HG02884 (cell line): ENCODE results near the gene JKAMP.

Source experiments
- ATAC-seq: cut with Tn5 transposase; IDR thresholded peaks from one replicate; pipeline ENCODE4 v1.9.1; 2021; ENCODE audit warnings: mild to moderate bottlenecking, moderate library complexity; ENCODE audit not compliant: unreplicated experiment

JKAMP gene

DNA sequence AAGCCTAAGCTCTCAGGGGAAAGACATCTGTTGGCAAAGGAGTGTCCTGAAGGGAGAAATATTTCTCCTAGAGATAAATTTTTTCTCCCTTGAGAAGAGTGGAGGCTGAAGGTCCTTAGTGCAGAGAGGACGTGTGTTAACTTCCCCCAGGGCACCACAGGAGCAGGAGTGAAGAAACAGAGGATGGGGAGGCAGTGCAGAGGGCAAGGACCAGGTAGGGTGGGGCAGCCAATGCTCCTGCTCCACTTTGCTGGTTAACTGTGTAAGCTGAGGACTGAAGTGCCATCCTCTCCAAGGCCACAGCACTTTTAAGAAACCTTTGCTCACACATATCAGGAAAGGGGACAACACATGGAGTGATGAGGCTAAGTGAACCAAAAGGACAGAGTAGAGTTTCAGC is 4.2 kb upstream of the JKAMP start:
- ATAC-seq = no peak

DNA sequence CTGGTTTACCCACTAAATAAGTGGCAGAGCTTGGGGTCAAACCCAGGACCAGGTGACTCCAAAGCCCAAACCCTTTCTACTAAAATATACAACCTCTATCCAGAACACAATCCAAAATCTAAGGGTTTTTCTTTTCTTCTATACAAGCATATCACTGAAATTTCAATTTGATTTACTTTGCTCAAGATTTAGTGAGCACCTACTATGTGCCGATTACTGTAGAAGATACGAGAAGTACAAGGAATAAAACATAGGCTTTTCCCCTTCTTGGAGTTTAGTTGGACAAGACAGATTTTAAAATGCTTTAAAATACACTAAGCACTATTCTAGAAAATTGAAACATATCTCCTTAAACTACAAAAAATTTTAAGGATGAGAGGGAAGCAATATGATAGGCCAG is 2.9 kb upstream of the JKAMP start:
- ATAC-seq = no peak

- ATAC-seq = no peak
Measured at GRCh38 chr14:59481871-59482540, 2.3 kb upstream of the JKAMP start.

DNA sequence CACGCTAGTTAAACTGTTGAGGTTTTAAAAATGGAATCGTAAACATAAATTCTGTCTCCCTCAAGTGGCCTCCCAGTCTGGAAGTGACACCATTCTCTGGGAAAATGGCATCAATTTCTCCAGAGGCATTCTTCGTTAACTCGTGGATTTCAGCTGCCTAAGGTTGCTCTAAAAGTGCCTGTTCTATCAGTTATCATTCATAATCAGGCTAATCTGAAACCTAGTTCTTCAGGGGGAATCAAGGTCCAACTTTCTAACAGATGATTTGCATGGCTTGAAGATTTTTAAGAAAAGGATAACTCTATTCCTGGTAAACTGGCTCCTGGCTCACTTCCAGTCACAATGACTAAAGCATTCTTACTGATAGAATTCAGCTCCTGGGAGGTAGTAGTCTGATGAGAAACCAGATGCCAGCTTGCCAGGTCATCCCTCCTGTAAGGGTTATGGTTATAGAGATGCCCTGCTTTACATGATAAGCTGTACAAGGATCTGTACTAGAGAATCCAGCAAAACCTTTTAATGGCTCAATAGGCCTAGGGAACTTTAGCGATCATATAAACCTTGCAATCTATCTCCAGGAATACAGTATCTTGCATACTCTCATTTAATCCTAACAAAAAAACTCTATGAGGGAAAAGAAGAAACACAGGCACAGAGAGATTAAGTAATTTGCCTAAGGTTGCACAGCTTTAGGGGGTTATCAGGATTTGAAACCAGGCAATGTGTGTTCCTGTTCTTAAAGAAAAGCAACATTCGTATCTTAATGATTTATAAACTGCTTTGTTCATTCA is 1.6 kb upstream of the JKAMP start:
- no peak for ATAC-seq

DNA sequence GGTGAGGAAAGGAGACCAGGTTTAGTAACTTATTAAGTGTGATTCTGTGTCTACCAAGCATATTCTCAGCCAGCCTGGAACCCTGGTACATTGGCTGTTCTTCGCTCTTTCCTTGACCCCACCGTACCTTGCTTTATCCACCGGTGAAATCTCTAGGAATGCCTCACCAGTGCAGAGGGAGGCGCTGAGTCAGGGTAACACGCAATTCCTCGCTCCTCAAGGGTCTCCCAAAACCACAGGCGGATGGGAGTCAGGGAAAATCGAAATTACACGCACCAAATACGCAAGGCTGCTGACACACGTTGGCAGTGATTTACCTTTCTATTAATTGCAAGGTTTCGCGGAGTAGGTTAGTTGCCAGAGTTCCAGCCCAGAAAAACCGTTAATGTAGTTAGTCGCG is 954 bp upstream of the JKAMP start:
- ATAC-seq = no peak

DNA sequence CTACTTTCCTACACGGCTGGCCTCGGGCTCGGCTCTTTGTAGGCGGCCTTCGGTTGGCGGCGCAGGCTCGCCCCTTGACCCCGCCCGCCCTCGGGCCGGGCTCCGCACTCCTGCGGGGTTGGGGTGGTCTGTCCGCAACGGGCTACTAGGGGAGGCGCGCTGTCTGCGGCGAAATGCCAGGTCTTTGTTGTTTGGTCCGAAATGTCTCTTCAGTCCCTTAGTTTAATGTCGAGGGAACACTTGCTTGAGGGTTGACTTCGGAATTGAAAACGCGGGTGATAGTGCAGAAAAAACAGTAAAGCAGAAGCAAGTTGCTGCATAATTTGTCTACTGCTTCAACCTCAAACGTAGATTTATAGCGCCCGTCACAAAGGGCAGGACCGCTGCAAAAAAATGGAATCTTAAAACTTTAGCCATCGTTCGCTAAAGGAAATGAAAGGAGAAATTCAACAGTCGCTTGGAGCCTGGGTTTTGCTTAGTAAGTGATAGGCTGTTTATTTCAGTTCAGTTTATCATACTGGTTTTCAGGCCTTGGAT is 390 bp downstream of the JKAMP start:
- peak; percentile 40 for ATAC-seq

DNA sequence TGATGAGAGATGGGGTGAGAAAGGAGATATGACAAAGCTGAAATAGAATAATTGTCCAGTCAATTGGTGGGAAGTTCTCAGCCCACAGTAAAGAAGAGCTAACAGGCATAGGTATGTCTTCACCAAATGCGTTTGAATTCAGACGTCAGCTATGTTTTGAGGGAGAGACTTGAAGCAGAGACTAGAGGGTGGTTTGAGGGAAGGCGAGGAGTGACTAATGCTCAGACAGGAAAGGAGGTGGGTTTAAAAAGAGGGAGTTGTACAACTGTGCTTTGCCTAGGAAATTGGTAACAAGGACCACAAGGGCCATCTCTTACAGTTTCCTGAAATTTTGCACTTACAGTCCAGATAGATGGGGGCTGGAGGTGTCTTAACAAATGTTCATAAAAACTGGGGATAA is 6.4 kb downstream of the JKAMP start:
- no peak for ATAC-seq

DNA sequence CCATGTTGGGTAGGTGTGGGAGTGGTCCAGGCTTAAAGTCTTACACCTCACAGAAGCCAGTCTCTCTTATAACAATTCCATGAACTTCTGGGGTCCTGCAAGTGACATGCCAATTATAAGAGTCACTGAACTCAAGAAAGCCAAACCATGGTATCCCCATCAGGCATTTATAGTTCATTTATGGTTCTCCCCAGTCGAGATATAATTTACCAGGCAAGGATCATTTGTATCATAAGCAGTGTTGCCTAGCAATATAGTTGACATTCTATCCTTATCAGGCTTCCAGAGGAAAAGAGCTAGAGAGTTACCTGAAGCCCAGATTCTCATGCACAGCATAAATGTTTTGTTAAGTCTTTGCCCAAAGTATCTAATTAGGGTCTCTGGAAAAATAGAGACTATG is 8.1 kb downstream of the JKAMP start:
- ATAC-seq = no peak

- no peak for ATAC-seq
Measured at GRCh38 chr14:59500732-59501131, 16.4 kb downstream of the JKAMP start.

DNA sequence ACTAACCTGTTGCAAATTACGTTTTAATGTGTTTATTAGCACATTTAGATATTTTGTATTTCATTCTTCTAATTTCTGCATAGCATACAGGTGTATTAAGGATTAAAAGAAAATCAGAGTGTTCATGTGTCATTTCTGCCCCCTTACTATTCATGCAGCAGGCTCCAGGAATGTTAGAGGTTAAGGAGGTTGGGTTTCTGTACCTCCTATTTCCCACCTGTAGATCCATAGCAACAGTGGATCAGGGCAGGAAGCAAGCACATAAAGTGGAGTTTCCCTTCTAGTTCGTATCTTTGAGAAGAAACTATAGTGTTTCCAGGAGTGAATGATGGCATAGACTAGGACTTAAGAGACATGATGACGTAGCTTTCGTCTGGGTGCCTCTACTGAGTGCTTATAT is 18.9 kb downstream of the JKAMP start:
- no peak for ATAC-seq

GRCh38 chr14:59507063-59507751 is 22.9 kb downstream of the JKAMP start:
- peak; percentile 70 for ATAC-seq

DNA sequence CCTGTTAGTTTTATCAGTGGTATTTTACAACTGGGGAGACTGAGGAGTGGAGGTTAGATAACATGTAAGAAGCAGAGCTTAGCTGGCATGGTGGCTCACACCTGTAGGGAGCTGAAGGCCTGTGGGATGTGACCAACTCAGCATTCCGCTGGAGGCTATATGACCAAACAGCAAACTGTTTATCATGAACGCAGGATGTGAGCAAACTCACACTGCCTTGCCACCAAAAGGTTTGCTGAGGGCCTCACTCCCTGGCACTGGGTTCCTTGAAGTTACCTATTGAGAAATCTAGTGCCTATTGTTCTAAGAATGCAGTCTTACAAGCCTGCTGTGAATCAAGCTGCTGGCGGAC is 23.4 kb downstream of the JKAMP start:
- no peak for ATAC-seq

GRCh38 chr14:59509101-59509500 is 24.8 kb downstream of the JKAMP start:
- no peak for ATAC-seq

DNA sequence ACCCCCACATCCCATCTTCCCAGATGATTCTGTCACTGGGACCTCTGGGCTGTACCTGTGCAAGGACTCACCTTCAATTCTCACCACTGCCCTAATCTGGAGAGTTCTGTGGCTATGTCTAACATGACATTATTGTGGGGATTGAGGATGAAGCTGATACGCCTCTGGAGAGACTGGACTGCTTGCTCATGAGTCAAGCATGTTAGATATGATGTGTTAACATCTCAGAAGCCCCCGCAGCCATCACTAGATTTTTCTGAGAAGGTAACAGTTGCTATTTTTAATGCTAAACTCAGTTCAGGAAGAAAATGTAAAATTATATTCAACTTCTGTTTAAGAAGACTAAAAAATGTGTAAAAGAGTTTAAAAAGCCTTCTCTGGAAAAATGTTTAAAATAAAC is 25.7 kb downstream of the JKAMP start:
- no peak for ATAC-seq

GRCh38 chr14:59510966-59511365 is 26.6 kb downstream of the JKAMP start:
- no peak for ATAC-seq

DNA sequence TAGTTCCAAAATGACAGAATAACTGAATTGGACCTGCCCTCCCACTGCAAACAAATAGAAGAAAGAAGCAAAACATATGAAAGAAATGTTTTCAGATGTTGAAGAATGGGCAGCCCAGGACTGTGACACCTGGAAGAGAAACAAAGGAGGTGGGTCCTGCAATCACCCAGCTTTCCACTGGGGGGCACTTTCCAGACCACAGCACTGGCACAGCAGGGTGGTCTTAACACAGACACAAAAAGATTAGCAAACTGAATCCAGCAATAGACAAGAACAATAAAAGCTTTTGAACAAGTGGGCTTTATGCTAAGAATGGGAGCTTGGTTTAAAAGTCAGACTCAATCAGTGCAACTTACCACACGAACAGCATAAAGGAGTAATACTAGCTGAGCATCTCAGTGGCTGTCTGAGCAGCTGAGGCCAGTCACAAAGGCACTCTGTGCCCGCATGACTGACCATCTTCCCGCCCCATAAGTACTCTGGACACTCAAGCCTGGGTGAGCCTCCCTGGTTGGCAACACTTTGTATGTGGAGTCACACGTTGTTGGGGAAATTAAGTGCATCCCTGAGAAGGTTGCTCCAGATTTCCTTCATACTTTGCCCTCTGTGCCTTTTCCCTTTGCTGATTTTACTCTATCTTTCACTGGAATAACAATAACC is 27.7 kb downstream of the JKAMP start:
- no peak for ATAC-seq

DNA sequence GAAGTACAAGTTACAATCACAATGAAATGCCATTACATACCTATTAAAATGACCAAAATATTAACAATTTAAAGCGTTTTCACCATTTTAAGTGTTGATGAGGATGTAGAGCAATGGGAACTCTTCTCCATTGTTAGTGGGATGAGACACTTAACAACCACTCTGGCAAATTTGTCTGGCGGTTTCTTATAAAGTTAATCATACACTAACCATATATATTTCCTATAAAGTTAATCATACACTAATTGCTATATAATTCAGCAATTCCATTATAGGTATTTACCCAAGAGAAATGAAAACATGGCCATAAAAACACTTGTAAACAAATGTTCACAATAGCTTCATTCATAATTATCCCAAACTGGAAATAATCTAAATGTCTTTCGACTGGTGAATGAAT is 35.9 kb downstream of the JKAMP start:
- no peak for ATAC-seq

DNA sequence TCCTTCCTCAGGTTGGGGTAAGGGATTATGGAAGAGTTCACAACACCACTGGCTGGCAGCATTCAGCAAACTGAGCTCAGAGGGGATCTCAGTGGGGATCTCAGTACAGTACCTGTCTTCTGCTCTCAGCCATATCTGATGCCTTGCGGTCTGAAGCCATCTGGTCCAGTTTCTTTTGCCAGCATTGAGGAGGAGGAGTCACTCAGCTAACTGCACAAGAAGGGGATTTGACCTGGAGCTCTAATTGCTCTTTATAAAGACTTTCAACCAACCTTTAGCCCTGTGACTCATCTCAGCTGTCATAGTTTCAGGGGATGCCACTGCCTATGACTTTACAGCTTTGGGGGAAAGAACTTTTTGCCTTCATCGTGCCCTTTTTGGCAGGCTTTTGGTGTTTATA is 44.9 kb downstream of the JKAMP start:
- ATAC-seq = no peak

DNA sequence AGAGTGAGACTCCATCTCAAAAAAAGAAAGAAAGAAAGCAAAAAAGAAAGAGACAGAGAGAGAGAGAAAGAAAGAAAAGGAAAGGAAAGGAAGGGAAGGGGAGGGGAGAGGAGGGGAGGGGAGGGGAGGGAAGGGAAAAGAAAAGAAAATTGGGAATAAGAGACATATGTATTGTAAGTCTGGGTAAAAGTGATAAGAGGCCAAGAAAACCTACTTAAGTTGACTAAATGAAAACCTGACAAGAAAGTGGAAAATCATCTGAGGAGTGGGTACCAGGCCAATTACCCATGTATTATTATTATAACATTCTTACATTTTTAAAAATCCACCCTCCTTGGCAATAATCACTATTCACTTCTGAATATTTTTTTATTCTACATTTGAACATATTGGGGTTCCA is 46.0 kb downstream of the JKAMP start:
- no peak for ATAC-seq

- ATAC-seq = no peak
Measured at GRCh38 chr14:59532419-59532818, 48.1 kb downstream of the JKAMP start.

GRCh38 chr14:59534361-59534987 is 50.2 kb downstream of the JKAMP start:
- no peak for ATAC-seq
